ENCODE measurements around the gene PRSS56.

DNA sequence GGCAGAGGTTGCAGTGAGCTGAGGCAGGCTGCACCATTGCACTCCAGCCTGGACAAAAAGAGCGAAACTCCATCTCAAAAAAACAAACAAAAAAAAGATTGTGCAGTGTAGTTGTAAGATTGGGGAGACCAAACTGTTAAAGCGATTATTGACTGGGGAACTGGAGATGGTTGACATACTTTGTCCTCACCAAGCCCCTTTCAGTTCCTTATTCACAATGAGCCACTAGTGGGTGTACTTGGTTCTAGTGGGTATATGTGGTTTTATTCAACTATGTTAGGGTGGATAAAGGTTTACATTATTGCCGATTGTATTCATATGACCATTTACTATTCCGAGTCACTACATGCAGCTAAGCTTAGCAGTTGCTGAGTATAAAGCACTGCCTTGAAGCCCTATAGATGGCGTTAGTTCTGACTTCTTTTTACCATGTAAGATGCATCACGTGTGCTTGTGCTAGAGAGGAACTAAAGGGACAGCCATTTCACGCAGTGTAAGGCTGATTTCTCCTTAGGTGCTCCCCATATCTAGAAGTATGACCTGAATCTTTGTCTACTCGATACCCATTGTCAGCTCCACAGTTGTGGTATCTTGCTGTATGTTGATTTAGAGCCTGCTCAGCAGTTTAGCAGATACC is 42.4 kb downstream of the PRSS56 start:
- TF ChIP-seq, protein P1, sequence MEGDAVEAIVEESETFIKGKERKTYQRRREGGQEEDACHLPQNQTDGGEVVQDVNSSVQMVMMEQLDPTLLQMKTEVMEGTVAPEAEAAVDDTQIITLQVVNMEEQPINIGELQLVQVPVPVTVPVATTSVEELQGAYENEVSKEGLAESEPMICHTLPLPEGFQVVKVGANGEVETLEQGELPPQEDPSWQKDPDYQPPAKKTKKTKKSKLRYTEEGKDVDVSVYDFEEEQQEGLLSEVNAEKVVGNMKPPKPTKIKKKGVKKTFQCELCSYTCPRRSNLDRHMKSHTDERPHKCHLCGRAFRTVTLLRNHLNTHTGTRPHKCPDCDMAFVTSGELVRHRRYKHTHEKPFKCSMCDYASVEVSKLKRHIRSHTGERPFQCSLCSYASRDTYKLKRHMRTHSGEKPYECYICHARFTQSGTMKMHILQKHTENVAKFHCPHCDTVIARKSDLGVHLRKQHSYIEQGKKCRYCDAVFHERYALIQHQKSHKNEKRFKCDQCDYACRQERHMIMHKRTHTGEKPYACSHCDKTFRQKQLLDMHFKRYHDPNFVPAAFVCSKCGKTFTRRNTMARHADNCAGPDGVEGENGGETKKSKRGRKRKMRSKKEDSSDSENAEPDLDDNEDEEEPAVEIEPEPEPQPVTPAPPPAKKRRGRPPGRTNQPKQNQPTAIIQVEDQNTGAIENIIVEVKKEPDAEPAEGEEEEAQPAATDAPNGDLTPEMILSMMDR (IDR thresholded peaks at IDR 0.05) = no peak
- no peak for TF ChIP-seq POLR2A (IDR thresholded peaks at IDR 0.05)

All from breast epithelium (tissue), 3 donors.